OCI-LY1 (cell line): ENCODE results near the gene PROSER2.

Experiments used
- H2AFZ ChIP-seq: fragments of 200-600 bp; sonication (generic), shearing (Covaris generic); 2 replicates; pipeline ENCODE4 v1.6.0; 2014; ENCODE audit warnings: antibody characterized with exemption, mild to moderate bottlenecking, low read length
- H3F3A ChIP-seq: fragments of 200-600 bp; sonication (generic), shearing (Covaris generic); 2 replicates; pipeline ENCODE4 v1.6.0; 2014; ENCODE audit warnings: mild to moderate bottlenecking, antibody characterized with exemption, low read length, moderate library complexity; ENCODE audit not compliant: insufficient read depth
- H3K27ac ChIP-seq: fragments of 200-600 bp; sonication (generic); 2 replicates; pipeline ENCODE4 v1.5.1; 2014; ENCODE audit warnings: low read length, mixed run types, mild to moderate bottlenecking, low read depth; ENCODE audit not compliant: poor library complexity, severe bottlenecking
- H3K27me3 ChIP-seq: fragments of 200-600 bp; sonication (generic); 2 replicates; pipeline ENCODE4 v1.6.0; 2014; ENCODE audit warnings: antibody characterized with exemption, mild to moderate bottlenecking, low read length, moderate library complexity; ENCODE audit not compliant: insufficient read depth
- H3K36me3 ChIP-seq: fragments of 200-600 bp; sonication (generic); 2 replicates; pipeline ENCODE4 v1.6.1; 2014; ENCODE audit warnings: mild to moderate bottlenecking, antibody characterized with exemption, low read length, moderate library complexity, mixed read lengths; ENCODE audit not compliant: insufficient read depth
- H3K4me1 ChIP-seq: fragments of 200-600 bp; sonication (generic); 2 replicates; pipeline ENCODE4 v1.5.1; 2014; ENCODE audit warnings: mild to moderate bottlenecking, low read length, moderate library complexity; ENCODE audit not compliant: insufficient read depth, severe bottlenecking
- H3K4me2 ChIP-seq: fragments of 200-600 bp; sonication (generic), shearing (Covaris generic); 2 replicates; pipeline ENCODE4 v1.6.1; 2014; ENCODE audit warnings: low read length
- H3K4me3 ChIP-seq: fragments of 200-600 bp; sonication (generic); 2 replicates; pipeline ENCODE4 v1.5.1; 2014; ENCODE audit warnings: low read length, low read depth, mild to moderate bottlenecking, mixed read lengths; ENCODE audit not compliant: poor library complexity, severe bottlenecking
- H3K79me2 ChIP-seq: fragments of 200-600 bp; shearing (Covaris generic); 2 replicates; pipeline ENCODE4 v1.6.1; 2016; ENCODE audit warnings: mixed run types, low read length, mixed read lengths; ENCODE audit not compliant: insufficient read depth
- H3K9ac ChIP-seq: fragments of 200-600 bp; sonication (generic), shearing (Covaris generic); 2 replicates; pipeline ENCODE4 v1.6.1; 2014; ENCODE audit warnings: mild to moderate bottlenecking, low read length, mixed read lengths
- H3K9me2 ChIP-seq: fragments of 200-600 bp; sonication (generic), shearing (Covaris generic); 2 replicates; pipeline ENCODE4 v1.6.1; 2014; ENCODE audit warnings: low read depth, mild to moderate bottlenecking, low read length, mixed read lengths
- H3K9me3 ChIP-seq: fragments of 200-600 bp; shearing (Covaris generic); 2 replicates; pipeline ENCODE4 v1.6.1; 2014; ENCODE audit warnings: low read length, mixed read lengths
- H4K20me1 ChIP-seq: fragments of 200-600 bp; sonication (generic), shearing (Covaris generic); 2 replicates; pipeline ENCODE4 v1.6.0; 2016; ENCODE audit warnings: mild to moderate bottlenecking, low read length; ENCODE audit not compliant: insufficient read depth
- CTCF ChIP-seq: fragments of 200-600 bp; sonication (generic), shearing (Covaris generic); IDR thresholded peaks from 2 replicates; pipeline ENCODE4 v1.5.1; 2017; ENCODE audit warnings: mild to moderate bottlenecking, antibody characterized with exemption, low read length, moderate library complexity, mixed read lengths
- EZH2 ChIP-seq: fragments of 200-600 bp; sonication (generic), shearing (Covaris generic); IDR thresholded peaks from 2 replicates; pipeline ENCODE4 v1.8.0; 2017; ENCODE audit warnings: borderline replicate concordance, mixed run types, mild to moderate bottlenecking, antibody characterized with exemption, low read length, moderate library complexity, mixed read lengths

PROSER2 gene

DNA sequence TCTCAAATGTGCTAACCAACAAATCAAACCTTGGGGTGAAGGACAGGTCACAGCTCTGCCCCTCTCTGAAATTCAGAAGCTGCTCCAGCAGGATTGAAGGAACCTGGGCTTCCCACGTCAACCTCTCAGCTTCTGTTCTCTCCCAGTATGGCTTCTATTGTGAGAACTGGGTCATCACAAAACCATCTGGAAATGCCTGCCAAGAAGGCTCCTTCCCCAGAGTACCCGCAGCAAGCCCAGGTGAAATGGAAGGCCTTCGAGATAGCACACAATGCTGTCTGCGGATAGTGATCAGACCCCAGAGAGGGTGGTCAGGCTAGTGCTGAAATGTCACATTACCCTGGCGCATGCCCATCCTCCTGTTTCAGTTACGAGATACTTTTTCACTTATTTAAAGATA, 16.4 kb upstream of the PROSER2 start:
- TF ChIP-seq CTCF: no peak
- no peak for TF ChIP-seq EZH2
- Histone ChIP-seq H3K27me3 (no peaks in the 10 kb centered on the region), H3K36me3 (no peaks in the 10 kb centered on the region), H3K27ac (no peak overlapping the region), H3K79me2 (no peaks in the 10 kb centered on the region), H3K4me3 (no peak overlapping the region), H3K9me3 (no peaks in the 10 kb centered on the region), H3F3A (no peaks in the 10 kb centered on the region), H3K4me1 (no peaks in the 10 kb centered on the region), H2AFZ (no peak overlapping the region), H3K4me2 (no peak overlapping the region), H3K9ac (no peak overlapping the region), H3K9me2 (no peaks in the 10 kb centered on the region), H4K20me1 (no peaks in the 10 kb centered on the region)

DNA sequence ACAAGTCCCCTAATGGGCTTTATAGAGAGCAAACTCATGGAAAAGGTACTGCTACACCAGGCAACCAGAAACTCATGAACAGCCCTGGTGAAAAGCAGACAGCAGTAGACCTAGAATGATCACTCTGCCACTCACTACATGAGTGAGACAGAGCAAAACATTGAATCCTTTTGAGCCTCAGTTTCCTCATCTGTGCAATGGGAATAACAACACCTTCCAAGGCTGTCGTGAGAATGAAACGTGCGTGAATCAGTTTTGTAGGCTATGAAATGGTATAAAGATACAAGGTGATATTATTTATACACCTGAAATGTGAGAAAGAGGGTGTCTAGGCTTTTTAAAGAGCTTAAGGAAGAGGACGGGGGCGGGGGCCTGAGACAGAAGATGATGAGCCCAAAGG, 14.3 kb upstream of the PROSER2 start:
- H4K20me1 ChIP-seq: no peaks in the 10 kb centered on the region
- no peaks in the 10 kb centered on the region for H3F3A ChIP-seq
- H3K4me1 ChIP-seq: no peaks in the 10 kb centered on the region
- H3K27ac ChIP-seq: no peak overlapping the region
- no peak overlapping the region for H3K4me2 ChIP-seq
- H3K9ac ChIP-seq: no peak overlapping the region
- H2AFZ ChIP-seq: no peak overlapping the region
- H3K9me2 ChIP-seq: no peaks in the 10 kb centered on the region
- H3K27me3 ChIP-seq: no peaks in the 10 kb centered on the region
- H3K9me3 ChIP-seq: no peaks in the 10 kb centered on the region
- no peak overlapping the region for H3K4me3 ChIP-seq
- TF ChIP-seq CTCF: no peak
- no peaks in the 10 kb centered on the region for H3K79me2 ChIP-seq
- H3K36me3 ChIP-seq: no peaks in the 10 kb centered on the region

GRCh38 chr10:11810313-11810766, 12.8 kb upstream of the PROSER2 start:
- H3K27me3 ChIP-seq: no peaks in the 10 kb centered on the region; the same call in 1 of the 2 replicates
- H3K79me2 ChIP-seq: no peaks in the 10 kb centered on the region
- TF ChIP-seq CTCF (no peak), EZH2 (no peak)
- no peak overlapping the region for H3K4me2 ChIP-seq
- no peak overlapping the region for H3K27ac ChIP-seq
- no peaks in the 10 kb centered on the region for H3F3A ChIP-seq
- H3K36me3 ChIP-seq: no peaks in the 10 kb centered on the region
- H3K9ac ChIP-seq: no peak overlapping the region
- no peaks in the 10 kb centered on the region for H4K20me1 ChIP-seq
- no peak overlapping the region for H2AFZ ChIP-seq
- no peak overlapping the region for H3K4me3 ChIP-seq
- no peaks in the 10 kb centered on the region for H3K9me3 ChIP-seq
- no peaks in the 10 kb centered on the region for H3K4me1 ChIP-seq
- no peaks in the 10 kb centered on the region for H3K9me2 ChIP-seq
